Renal cortex interstitium (tissue), 15 donors: ENCODE data around the gene MAP3K9. TPM values are rescaled to one million over a fixed set of nuclear protein-coding genes. Genes with fewer than 3 reads are reported as not detected.
A peak's percentile ranks its signal among the peaks of the same experiment; 100 is the strongest.
"Not testable (repeated sequence)": the region's sequence is repeated elsewhere in the genome, so short reads cannot be mapped to it uniquely, and the experiment has no call there.

Experiments used
- DNase-seq, 11 donors: peaks; one replicate each; pipeline ENCODE4 v3.0.0-alpha.2; 2013; ENCODE audit warnings: low read depth in 9 of 11, low spot score in 4 of 11; ENCODE audit errors: extremely low read depth in 1 of 11
- long read RNA-seq, 16 experiments: transcript quantifications; one replicate each; lab custom pipeline, GENCODE V29; 2026
- polyA plus RNA-seq, 3 donors: library from polyadenylated mRNA; unstranded; fragments of 120-200 nt; gene quantifications; one replicate each; pipeline ENCODE4 v1.2.1, GENCODE V29; 2013; ENCODE audit not compliant: insufficient read length in 3 of 3

The MAP3K9 gene
- polyA plus RNA-seq: 1 to 10 TPM; 3.9 to 4.8 (median 3.9) TPM
- long read RNA-seq, donor 1: 0 reads
- long read RNA-seq, donor 2: 0 reads
- long read RNA-seq, donor 3: 0 reads
- long read RNA-seq, donor 4: 0 reads
- long read RNA-seq, donor 5: 0 reads
- long read RNA-seq, donor 6: 0 reads
- long read RNA-seq, donor 7: 0 reads
- long read RNA-seq, donor 8: 0 reads
- long read RNA-seq, donor 9: 0 reads
- long read RNA-seq, donor 10: 0 reads
- long read RNA-seq, donor 11: 0 reads
- long read RNA-seq, donor 12: 0 reads
- long read RNA-seq, donor 13: 0 reads
- long read RNA-seq, donor 14: 0 reads
- long read RNA-seq, donor 15: 0 reads
- long read RNA-seq, donor 16: 0 reads

DNA sequence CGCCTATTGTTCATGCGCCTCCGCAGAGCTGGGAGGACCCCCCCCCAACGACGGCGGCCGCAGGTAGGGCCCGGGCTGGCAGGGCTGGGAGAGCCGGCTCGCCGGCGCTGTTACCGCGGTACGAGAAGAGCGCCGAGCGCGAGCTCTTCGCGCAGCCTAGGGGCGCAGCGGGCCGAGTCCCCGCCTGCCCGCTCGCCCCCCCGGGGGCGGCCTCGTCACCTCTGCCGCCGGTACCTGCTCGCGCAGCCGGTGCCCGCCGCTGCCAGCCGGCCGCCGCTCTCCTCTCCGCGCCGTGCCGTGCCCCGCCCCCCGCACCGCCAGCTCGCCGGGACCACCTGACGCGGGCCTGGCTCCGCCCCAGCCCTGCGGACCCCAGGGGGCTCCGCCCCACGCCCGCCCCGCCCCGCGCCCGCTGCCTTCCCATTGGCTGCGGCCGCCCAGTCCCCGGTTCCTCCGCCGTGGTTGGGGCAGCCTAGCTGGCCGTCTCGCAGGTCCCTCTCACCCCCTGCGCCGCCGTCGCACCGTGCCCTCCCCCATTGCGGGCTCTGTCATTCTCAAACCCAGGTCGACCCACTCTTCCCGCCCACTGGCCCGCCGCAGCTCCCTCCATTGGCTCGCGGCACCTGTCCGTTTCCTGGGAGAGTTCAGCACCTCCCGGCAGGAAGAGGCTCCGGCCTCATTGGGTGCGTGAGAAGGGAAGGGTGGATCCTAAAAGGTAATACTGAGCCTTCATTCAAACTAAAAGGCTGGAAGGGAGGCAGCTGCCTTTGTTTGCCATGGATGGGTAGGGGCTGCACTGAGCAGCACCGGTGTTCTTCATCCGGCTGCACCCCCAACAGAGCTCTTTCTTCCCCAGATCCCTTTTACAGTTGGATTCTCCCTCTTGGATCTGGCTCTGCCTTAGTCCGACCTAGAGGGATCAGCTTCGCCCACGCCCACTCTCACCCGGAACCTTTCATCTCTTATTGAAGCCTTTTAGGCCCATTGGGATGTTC lies at the start of gene MAP3K9:
Gene MAP3K9, minus strand, starts transcription at position 289 of the 995 bp plus-strand sequence. CDS start 342 bp downstream, outside the sequence.
- DNase-seq: peak in 10 of 11 donors; percentile 72 to 92 (median 84)

GRCh38 chr14:70858641-70859040 lies 49.3 kb upstream of the MAP3K9 start:
- no peak for DNase-seq

- DNase-seq: no peak
Measured at GRCh38 chr14:70857496-70857890, 48.2 kb upstream of the MAP3K9 start.

- DNase-seq: no peak
Measured at GRCh38 chr14:70856851-70857495, 47.7 kb upstream of the MAP3K9 start.

GRCh38 chr14:70855486-70855885 lies 46.2 kb upstream of the MAP3K9 start:
- DNase-seq: no peak

DNA sequence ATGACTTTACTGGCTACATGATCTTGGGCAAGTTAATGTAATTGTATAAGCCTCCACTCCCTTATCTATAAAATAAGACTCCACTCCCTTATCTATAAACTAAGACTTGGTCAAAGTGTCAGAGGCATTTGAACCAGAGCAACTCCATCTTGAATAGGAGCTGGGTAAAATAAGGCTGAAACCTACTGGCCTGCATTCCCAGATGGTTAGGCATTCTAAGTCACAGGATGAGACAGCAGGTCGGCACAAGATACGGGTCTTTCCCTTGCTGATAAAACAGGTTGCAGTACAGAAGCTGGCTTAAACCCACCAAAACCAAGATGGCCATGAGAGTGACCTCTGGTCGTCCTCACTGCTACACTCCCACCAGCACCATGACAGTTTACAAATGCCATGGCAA lies 44.3 kb upstream of the MAP3K9 start:
- not testable (repeated sequence) for DNase-seq

DNA sequence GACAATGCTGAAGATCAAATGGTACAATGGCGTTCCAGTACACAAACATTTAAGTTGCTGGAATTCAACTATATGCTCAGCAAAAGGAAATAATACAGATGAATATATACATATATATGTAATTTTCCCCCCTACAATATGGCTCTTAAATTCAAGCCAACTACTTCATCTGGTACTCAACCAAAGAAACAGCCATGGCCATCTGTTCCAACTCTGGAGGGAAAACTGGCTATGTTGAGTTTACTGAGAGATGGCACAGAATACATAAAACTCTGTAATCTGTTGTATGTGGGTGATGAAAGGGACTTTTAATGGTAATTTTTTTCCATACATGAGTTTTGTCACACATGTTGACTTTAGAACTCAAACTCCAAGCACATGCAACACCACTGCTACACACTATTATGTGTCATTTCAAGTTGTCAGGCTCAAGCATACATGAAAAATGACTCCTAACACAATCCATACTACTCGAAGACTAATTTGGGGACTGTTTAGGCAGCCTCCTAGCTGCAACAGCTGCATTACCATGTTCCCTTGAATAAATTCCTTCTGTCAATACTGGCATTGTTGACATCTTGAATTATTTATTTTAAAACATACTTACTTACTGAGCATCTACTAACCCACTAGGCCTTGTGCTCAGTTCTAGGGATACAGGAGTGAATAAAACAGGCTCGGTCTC lies 38.2 kb upstream of the MAP3K9 start:
- no peak for DNase-seq

DNA sequence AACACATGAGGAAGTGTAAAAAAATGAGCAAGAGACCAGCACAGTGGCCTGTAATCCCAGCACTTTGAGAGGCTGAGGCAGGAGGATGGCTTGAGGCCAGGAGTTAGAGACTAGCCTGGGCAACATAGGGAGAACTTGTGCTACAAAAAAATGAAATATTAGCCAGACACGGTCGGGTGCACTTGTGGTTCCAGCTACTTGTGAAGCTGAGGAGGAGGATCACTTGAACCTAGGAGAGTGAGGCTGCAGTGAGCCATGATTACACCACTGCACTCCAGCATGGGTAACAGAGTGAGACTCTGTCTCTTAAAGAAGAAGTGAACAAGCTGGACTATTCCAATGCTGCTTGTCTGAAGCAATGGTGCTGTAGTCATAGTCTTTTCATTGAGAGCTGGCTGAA lies 36.3 kb upstream of the MAP3K9 start:
- no peak for DNase-seq

DNA sequence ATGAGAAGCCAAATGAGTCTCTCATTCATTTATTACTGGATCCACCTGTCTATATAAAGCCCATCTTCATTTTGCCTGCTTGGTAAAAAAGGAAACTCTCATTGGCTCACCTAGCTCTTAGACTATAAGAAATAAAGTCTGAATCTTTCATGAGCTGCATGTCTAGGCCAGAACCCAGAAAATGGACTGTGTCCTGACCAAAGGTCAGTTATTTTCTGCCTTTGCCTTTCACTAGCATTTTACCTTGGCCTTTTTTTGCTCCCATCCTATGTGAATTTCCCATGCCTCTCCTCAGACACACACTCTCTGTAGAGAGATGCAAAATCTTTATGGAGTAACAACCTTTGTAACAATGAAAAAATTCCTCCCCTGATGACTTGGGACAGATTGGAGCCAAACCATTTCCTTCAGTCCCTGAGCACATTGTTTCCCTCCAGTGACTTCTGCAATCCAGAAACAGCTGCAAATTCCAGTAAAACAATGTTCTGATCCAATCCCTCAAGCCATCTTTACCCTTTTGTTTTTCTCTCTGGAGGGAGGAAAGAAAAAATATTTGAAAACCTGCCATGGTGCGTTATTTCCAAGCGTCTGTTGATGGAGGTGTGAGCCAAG lies 33.6 kb upstream of the MAP3K9 start:
- no peak for DNase-seq

DNA sequence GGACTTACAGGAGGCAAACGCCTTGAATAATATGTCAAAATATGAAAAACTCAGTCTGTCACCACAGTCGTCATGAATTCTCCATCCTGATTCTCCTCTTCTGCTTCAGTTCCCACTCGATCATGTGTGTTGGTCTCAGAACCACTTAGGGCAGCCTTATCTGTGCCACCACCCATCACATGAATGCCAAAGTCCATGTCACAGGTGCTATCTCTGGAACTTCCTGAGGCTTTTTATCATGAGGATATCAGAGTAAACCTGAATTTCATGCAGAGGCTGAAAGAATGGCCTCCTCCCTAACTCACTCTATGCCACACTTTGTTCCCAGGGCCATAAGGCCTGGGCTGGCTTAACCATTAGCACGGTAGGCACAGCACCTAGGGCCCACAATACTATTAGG lies 28.8 kb upstream of the MAP3K9 start:
- no peak for DNase-seq

GRCh38 chr14:70836946-70837345 lies 27.6 kb upstream of the MAP3K9 start:
- DNase-seq: no peak

DNA sequence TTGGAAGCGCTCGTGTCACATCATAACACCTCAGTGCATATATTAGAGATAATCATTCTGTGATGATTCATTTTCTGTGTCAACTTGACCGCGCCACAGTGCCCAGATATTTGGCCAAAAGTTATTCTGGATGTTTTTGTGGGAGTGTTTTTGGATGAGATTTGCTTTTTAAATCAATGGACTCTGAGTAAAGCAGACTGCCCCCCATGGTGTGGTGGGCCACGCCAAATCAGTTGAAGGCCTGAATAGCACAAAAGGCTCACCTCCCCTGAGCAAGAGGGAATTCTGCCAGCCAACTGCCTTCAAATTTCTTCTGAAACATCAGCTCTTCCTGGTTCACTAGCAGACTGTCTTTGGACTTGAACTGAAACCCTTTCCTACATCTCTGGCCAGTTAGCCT lies 24.6 kb upstream of the MAP3K9 start:
- DNase-seq: no peak

DNA sequence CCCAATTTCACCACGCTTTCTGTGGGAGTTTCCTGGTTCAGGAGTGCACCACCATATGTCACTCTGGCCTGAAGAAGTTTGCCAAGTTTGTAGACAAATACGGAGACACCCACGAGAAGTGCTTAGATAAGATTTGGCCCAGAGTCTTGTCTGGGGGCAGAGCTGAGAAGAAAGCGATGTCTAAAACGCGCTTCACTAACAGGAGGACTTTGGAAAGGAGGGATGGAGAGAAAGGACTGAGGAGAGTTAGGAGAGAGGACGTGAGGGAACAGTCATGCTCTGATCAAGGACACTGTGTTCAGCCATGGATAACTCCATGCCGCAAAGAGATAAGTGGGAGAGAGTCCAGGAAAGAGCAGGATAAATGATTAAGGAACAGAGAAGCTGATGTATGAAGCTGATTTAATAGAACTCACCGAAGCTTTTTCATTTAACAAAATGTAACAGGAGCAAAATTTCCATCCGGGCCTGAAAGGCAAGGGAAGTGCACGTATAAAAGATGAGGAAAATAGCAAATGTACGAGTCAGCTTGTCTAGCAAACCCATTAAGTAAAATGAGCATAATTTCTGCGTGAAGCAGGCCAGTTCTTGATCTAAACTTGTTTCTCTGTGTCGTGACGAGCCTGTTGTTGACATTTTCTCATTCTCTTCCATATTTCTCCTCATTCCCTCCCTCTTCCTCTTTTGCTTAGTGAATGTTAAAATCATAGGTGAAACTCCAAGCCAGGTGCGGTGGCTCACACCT lies 23.4 kb upstream of the MAP3K9 start:
- DNase-seq: no peak

DNA sequence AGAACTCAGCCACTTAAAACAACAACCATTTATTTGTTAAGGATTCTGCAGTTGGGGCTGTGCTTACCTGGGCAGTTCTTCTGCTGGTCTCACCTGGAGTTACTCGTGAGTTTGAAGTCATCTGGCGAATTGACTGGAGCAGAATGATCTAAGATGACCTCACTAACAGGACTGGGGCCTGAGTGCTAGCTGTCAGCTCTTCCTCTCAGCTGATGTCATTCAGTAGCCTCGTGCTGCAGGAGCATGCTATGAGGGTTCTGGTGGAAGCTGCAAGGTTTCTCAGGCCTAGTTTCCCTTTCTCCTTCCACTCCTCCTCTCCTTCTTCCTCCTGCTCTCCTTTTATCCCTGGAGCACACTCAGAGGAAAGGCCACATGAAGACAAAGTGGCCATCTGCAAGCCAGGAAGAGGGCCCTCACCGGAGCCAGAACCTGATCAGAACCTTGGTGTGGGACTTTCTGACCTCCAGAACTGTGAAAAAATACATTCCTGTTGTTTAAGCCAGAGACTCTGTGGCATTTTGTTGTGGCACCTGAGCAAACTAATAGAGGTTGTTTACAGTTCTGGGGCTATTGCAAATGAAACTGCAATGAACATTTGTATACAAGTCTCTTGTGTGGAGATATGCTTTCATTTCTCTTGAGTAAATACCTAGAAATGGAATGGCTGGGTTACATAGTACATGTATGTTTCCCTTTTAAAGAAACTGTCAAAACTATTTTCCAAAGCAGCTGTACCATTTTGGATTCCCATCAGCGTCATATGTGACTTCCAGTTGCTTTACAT lies 21.9 kb upstream of the MAP3K9 start:
- DNase-seq: no peak

- no peak for DNase-seq
Measured at GRCh38 chr14:70828188-70828587, 18.9 kb upstream of the MAP3K9 start.

DNA sequence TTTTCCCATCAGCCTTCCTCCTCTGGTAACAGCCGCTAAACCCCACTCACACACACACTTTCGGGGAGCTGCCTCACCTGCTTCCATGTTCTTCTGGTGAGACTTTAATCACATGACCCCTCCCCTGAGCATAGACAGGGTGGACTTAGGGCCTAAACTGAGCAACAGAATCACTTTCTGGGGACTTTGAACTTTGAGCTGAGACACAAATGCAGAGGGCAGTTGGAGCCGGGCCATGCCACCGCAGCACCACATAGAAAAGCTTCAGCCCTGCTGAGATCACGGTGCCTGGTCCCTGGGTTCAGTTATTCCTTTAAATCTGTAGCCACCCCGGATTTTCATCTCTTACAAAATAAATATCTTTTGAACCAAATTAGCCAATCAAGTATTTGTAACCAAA lies 18.4 kb upstream of the MAP3K9 start:
- DNase-seq: no peak

GRCh38 chr14:70827347-70827746 lies 18.0 kb upstream of the MAP3K9 start:
- DNase-seq: no peak
